Kidney (tissue), 14 donors: ENCODE results near the gene DNMBP. TPM values are rescaled to one million over a fixed set of nuclear protein-coding genes. Genes with fewer than 3 reads are reported as not detected.

Experiments
- DNase-seq, 5 donors: peaks; one replicate each; pipeline ENCODE4 v3.0.0-alpha.2; 2013 to 2020
- FAIRE-seq: peaks from 2 replicates; lab custom pipeline; 2012; peaks lifted over from hg19 to GRCh38; lab: Jason Lieb, UNC
- H3K27ac ChIP-seq, 2 donors: one replicate each; pipeline ENCODE4 v1.7.0; 2013; ENCODE audit warnings: low read depth in 2 of 2, low read length in 2 of 2, inconsistent platforms in 1 of 2
- H3K27me3 ChIP-seq: one replicate; pipeline ENCODE4 v1.7.1; 2013; ENCODE audit warnings: low read length, inconsistent platforms; ENCODE audit not compliant: control insufficient read depth, insufficient read depth
- H3K36me3 ChIP-seq, 3 donors: one replicate each; pipeline versions ENCODE4 v1.7.0 to v1.7.1; 2013; ENCODE audit warnings: low read length in 3 of 3, control low read depth in 1 of 3, inconsistent platforms in 1 of 3; ENCODE audit not compliant: insufficient read depth in 3 of 3, control insufficient read depth in 2 of 3
- H3K4me1 ChIP-seq, 3 donors: one replicate each; pipeline versions ENCODE4 v1.7.0 to v1.7.1; 2013; ENCODE audit warnings: low read length in 3 of 3, inconsistent platforms in 1 of 3, low read depth in 1 of 3; ENCODE audit not compliant: control insufficient read depth in 2 of 3, insufficient read depth in 2 of 3
- H3K4me3 ChIP-seq, 3 donors: one replicate each; pipeline versions ENCODE4 v1.7.0 to v1.8.1; 2013; ENCODE audit warnings: low read length in 3 of 3, control low read depth in 1 of 3, inconsistent platforms in 1 of 3
- H3K9ac ChIP-seq, 3 donors: one replicate each; pipeline versions ENCODE4 v1.7.0 to v1.7.1; 2013; ENCODE audit warnings: low read length in 3 of 3, control low read depth in 1 of 3, inconsistent platforms in 1 of 3
- H3K9me3 ChIP-seq, 3 donors: one replicate each; pipeline versions ENCODE4 v1.7.0 to v1.7.1; 2013; ENCODE audit warnings: low read length in 3 of 3, control low read depth in 1 of 3, inconsistent platforms in 1 of 3; ENCODE audit not compliant: control insufficient read depth in 2 of 3, insufficient read depth in 1 of 3
- CTCF ChIP-seq: IDR thresholded peaks from 3 replicates; pipeline ENCODE4 v1.5.1; 2012; ENCODE audit warnings: mild to moderate bottlenecking, moderate library complexity, borderline replicate concordance; ENCODE audit not compliant: insufficient read depth; ENCODE audit errors: extremely low read depth
- intact Hi-C: fragments of 100-400 bp; cut with DNase I; formaldehyde crosslinking; loops from one replicate; pipeline ENCODE4 v1.11.1; 2022
- polyA plus RNA-seq: library from polyadenylated mRNA; stranded (reverse); fragments of 350-450 nt; fragmentation: Illumina TruSeq; extraction: RNeasy Lipid Tissue Mini Kit (QIAGEN cat#74804); gene quantifications from one replicate; pipeline ENCODE4 v1.2.3, GENCODE V29; 2014; ENCODE audit warnings: low read depth, low replicate concordance; ENCODE audit not compliant: insufficient read depth
- total RNA-seq: library from RNA; stranded (reverse); fragmentation: NEBNext Ultra II Directional; extraction: Animal tissue kit (Norgen Biotek cat#: 25700); gene quantifications from one replicate; pipeline ENCODE4 v1.2.1, GENCODE V29; 2021
- donor health status: control.
- donor health status: control.
- donor health status: control.
- donor health status: control.
- donor health status: control.
- donor health status: DM: yes; HTN: yes; CAD: no.
- donor health status: Normal renal cell carcinoma (clear cell type).

Gene DNMBP
- total and polyA plus RNA-seq, 2 donors from 2014 or later: 11.6 to 23.7 TPM

GRCh38 chr10:100053686-100054460 is 44.1 kb upstream of the DNMBP start:
- TF ChIP-seq CTCF: no peak

GRCh38 chr10:100046021-100046486 is 36.3 kb upstream of the DNMBP start:
- Histone ChIP-seq H3K27me3 (no peaks in the 10 kb centered on the region), H3K36me3 (no peaks in the 10 kb centered on the region), H3K9me3 (no peaks in the 10 kb centered on the region), H3K4me1 (peaks cover 0 to 7% (median 3%) of the 10 kb centered on the region in 3 donors), H3K9ac (no peak overlapping the region), H3K4me3 (no peak overlapping the region), H3K27ac (no peak overlapping the region)
- TF ChIP-seq CTCF: peak; percentile 98
- intact Hi-C loops: no loop called here
- FAIRE-seq (no peak), DNase-seq (peak; percentile 91 to 94 (median 92))

More at GRCh38 chr10:100053686-100054460, 44.1 kb upstream of the DNMBP start:
- intact Hi-C loops: no loop called here
- no peak overlapping the region for H3K27ac ChIP-seq
- no peaks in the 10 kb centered on the region for H3K4me1 ChIP-seq
- peaks cover 0 to 4% (median 0%) of the 10 kb centered on the region in 3 donors for H3K9me3 ChIP-seq
- no peak overlapping the region for H3K4me3 ChIP-seq
- no peaks in the 10 kb centered on the region for H3K27me3 ChIP-seq
- no peaks in the 10 kb centered on the region for H3K36me3 ChIP-seq
- H3K9ac ChIP-seq: no peak overlapping the region
- no peak for DNase-seq
- no peak for FAIRE-seq

- no peak overlapping the region for H3K9ac ChIP-seq
- TF ChIP-seq CTCF: no peak
Measured at GRCh38 chr10:100045592-100045991, 35.8 kb upstream of the DNMBP start.

More at GRCh38 chr10:100045592-100045991, 35.8 kb upstream of the DNMBP start:
- peaks cover 0 to 7% (median 3%) of the 10 kb centered on the region in 3 donors for H3K4me1 ChIP-seq
- H3K27me3 ChIP-seq: no peaks in the 10 kb centered on the region
- no peak overlapping the region for H3K4me3 ChIP-seq
- no peak overlapping the region for H3K27ac ChIP-seq
- H3K36me3 ChIP-seq: no peaks in the 10 kb centered on the region
- DNase-seq (no peak), FAIRE-seq (no peak)
- H3K9me3 ChIP-seq: no peaks in the 10 kb centered on the region
- intact Hi-C loops: no loop called here
